Stimulated activated CD4-positive, alpha-beta T cell treated with anti-CD3 and anti-CD28 coated beads, Interleukin-4, amount 100 ng/mL, for 1 hour (primary cell): ENCODE measurements around the gene SLC27A1.
"Not testable (repeated sequence)": the region's sequence is repeated elsewhere in the genome, so short reads cannot be mapped to it uniquely, and the experiment has no call there.

ENCODE experiments used
- DNase-seq: peaks from one replicate; pipeline ENCODE4 v3.0.0-alpha.2; 2020

The SLC27A1 gene

DNA sequence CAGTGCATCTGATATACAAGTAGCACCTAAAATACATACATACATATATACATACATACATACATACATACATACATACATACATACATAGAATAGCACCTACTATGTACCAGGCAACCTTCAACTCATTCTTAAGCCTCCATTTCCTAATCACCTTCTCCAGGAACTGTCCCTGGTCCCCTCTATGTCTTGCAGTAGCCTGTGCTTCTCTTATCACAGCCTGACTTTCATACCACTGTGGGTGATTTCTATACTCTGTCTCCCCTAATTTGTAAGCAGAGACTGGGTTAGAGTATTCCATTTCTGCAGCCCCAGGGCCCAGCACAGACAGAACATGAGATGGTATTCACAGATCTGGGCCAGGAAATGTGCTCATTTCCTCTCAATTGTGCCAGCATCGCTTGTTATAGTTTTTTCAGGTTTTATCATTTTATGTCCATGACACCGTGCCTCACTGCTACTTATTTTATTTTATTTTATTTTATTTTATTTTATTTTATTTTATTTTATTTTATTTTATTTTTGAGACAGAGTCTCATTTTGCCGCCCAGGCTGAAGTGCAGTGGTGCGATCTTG, 70.9 kb downstream of the SLC27A1 start:
- no peak for DNase-seq

DNA sequence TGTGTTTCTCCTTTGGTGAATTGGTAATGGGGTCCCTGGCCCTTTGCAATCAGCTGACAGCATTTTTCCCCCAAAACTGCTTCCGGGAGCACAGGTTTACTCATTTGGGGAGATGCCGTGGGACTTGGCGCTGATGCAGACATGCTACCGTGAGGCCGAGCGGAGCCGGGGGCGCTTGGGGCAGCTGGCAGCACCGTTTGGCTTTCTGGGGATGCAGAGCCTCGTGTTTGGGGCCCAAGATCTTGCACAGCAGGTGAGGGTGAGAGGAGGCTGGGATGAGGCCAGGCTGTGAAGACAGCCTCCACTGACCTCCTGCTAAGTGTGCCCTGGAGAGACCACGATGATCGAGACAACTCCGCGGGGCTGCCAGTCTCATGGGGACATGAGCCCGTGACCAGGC, 71.7 kb downstream of the SLC27A1 start:
- DNase-seq, result no peak

DNA sequence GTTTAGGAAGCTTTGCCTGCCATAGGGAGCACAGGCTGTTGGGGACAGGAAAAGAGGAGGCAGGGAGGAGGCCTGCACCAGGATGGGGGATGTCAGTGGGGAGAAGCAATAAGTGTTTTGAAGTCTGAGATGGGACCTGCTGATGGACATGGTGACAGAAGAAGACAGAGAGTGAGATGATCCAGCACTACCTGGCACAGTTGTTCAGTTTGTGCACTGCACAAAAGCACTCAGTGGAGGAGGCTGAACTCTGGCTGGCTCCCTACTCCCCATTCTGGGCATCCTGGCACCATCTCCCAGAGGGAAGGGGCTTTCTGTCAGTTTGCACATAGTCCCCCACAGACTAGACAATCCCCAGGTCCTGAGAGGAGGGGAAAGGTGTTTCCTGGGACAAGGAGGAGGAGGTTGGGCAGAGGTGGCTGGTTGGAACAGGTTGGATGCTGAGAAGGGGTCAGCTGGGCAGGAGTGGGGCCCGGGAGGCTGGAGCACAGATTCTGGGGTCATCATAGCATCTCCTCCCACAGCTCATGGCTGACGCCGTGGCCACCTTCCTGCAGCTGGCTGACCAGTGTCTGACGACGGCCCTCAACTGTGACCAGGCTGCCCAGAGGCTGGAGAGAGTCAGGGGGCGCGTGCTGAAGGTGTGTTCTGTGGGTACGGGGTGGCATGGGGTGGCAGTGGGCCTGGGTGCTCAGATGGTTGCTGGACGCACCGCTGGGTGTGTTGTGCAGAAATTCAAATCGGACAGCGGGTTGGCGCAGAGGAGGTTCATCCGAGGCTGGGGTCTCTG, 72.7 kb downstream of the SLC27A1 start:
- no peak for DNase-seq

DNA sequence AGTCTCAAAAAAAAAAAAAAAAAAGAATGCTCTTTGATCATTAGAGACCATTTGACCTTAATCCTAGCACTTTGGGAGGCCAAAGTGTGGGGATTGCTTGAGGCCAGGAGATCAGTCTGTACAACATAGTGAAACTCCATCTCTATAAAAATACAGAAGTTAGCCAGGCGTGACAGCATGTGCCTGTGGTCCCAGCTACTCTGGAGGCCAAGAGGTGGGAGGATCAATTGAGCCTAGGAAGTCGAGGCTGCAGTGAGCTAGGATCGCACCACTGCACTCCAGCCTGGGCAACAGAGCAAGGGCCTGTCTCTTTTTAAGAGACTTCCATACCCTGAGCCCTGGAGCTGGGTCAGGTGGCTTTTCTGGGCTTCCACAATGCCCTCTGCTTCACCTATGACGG, 73.7 kb downstream of the SLC27A1 start:
- DNase-seq, result no peak

DNA sequence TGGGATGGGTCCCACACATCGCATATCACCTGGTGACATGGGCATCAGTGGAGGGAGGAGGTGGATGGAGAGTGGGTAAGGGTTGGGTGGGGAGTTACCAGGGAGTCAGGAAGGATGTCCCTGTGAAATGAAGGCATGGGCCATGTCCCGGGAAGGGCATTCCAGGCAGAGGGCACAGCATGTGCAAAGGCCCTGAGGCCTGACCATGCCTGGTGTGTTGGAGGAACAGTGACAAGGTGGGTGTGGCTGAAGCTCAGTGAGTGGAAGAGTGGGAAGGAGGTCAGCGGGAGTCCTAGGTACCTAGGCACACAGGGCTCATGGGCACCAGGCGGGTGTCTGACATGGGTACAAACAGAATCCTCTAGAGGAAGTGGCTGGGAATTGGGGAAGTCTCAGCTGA, 74.1 kb downstream of the SLC27A1 start:
- no peak for DNase-seq

DNA sequence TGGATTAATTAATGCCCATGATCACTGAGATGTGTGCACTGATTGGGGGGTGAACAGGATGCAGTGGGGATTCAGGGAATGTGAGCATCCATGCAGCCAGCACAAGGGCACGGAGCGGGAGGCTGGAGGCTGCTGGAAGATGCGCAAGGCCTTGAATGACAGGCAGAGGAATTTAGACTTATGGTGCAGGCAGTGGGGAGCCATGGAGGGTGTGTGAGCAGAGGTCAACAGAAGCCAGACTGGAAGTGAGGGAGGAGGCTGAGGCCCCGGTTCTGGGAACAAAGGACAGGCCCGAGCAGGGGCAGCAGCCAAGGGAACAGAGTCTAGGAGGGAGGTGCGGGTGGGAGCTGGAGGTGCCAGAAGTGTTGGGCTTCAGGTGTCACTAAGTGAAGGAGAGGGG, 77.8 kb downstream of the SLC27A1 start:
- DNase-seq, result no peak

DNA sequence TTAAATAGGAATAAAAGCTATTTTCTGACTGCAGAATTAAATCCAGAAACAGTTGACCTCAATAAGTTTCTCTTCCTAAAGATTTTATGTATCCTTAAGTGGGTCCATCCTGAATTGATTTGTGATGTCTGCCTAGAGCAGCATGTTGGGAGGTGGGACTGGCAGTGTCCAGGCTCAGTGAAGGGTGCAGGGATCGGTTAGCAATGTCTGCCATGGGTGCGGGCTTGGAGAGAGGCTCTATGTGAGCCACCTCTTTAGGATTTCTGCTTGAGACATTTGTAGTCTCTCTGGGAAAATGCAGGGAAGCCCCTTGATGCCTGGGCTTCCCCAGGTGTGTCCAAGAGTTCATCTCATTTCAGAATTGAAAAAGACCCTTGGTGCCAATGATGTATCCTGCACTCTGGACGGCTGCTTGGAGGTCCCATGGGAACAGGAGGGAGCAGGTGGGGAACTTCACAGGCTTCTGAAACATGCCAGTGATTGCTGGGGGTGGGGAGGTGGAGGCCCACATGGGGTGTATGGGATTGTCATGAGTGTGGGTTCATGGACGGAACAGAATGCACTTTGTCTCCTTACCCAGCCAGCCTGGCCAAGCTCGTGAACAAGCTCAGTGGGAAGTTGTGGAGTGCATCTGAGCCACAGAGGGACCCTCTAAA, 78.9 kb downstream of the SLC27A1 start:
- no peak for DNase-seq

DNA sequence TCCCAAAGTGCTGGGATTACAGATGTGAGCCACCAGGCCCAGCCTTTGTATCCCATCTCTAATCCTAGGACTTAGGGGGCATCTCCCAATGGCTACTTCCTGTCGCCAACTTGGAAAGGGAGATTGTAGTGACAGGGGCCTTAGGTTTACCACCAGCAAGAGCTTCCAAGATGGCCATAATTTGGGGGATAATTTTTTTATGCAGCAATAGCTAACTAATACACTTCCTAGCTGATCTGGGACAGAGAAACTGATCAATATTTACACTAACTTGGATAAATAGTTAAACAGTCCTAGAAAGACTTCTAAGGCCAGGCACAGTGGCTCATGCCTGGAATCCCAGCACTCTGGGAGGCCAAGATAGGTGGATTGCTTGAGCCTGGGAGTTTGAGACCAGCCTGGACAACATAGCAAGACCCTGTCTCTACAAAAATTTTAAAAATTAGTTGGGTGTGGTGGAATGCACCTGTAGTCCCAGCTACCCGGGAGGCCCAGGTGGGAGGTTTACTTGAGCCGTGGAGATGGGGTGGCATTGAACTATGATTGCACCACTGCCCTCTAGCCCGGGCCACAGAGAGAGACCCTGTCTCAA, 79.8 kb downstream of the SLC27A1 start:
- DNase-seq, result no peak

DNA sequence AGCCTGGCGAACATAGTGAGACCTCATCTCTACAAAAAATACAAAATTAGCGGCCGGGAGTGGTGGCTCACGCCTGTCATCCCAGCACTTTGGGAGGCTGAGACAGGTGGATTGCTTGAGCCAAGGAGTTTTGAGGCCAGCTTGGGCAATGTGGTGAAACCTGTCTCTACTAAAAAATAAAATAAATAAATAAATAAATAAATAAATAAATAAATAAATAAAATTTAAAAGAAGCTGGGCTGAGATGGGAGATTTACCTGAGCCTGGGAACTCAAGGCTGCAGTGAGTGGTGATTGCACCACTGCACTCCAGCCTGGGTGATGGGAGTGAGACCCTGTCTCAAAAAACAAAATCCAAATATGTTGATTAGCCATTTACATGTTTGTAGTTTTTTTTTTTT, 82.4 kb downstream of the SLC27A1 start:
- DNase-seq, result not testable (repeated sequence)

DNA sequence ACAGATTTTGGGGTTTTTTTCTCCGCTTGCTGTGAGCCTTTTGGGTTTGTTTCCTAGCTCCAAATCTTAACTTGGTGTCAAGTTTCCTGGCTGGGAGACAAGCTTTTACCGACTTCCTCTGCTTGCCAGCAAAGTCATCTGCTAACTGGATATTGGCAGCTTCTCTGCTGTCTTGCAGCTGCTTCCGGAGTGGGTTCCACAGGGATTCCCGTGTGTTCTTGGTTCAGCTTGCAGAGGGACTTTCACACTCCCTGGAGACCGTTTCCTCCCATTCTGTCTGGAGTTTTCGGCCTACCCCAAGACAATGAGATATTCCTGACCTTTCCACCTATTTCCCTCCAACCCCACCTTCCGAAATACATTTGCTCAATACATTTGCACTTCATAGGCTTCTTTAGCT, 82.9 kb downstream of the SLC27A1 start:
- no peak for DNase-seq

DNA sequence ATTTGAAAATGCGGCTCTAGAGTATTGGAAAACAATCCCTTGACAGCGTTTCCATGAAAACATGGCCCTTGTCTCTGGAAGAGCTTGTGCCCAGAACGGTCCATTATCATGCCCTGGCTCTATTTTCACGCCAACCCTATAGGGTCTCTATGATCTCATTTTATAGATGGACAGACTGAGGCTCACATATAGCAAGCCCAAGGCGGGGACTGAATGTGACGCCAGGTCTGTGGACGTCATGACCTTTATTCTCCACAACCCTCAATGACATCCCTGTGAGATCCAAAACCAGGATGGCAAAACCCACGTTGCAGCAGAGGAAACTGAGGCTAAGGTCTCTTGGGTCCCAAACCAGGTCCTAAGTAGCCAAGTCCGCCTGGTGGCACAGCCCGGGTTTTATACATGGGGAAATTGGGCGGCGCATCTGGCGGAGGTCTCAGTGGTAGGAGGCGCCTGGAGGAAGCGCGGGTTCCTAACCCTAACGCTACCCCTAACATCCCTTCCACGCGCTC, 84.7 kb downstream of the SLC27A1 start:
- DNase-seq, result no peak

DNA sequence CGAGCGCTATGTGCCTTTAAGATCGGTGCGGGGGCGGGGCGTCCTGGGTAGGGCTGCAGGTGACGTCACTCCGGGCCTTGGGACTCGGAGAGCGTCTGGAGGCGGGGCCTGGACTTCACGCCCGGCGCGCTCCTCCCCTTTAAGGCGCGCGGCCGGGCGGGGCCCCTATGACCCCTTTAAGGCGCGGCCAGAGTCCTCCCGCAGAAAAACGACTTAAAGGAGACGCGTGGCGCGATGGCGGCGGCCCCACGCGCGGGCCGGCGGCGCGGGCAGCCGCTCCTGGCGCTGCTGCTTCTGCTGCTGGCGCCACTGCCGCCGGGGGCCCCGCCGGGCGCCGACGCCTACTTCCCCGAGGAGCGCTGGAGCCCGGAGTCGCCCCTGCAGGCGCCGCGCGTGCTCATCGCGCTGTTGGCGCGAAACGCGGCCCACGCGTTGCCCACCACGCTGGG, 85.2 kb downstream of the SLC27A1 start, which contains the start of gene COLGALT1:
TSS of gene COLGALT1 (plus strand) at position 170 of the 449 bp plus-strand sequence. CDS start at position 235, 65 bp downstream.
- peak; percentile 100 for DNase-seq
